Esophagus squamous epithelium (tissue), 5 donors: Measurements from ENCODE around the gene UTP4. TPM values are rescaled to one million over a fixed set of nuclear protein-coding genes. Genes with fewer than 3 reads are reported as not detected.
A peak's percentile ranks its signal among the peaks of the same experiment; 100 is the strongest.

Experiments
- DNase-seq: peaks from one replicate; lab custom pipeline; 2025; lab: John Stamatoyannopoulos, UW
- H3K27ac ChIP-seq, 4 donors: fragments of 200-600 bp; sonication (generic); one replicate each; pipeline ENCODE4 v1.5.1; 2016 to 2019; ENCODE audit warnings: mild to moderate bottlenecking in 1 of 4
- H3K27me3 ChIP-seq, 4 donors: fragments of 200-600 bp; sonication (generic); 1 replicate in 3 of 4; 2 replicates in 1 of 4; pipeline versions ENCODE4 v1.5.1 to v1.6.0; 2017 to 2021; ENCODE audit warnings: antibody characterized with exemption in 1 of 4
- H3K36me3 ChIP-seq, 3 donors: fragments of 200-600 bp; sonication (generic); one replicate each; pipeline ENCODE4 v1.5.1; 2016 to 2019
- H3K4me1 ChIP-seq, 3 donors: fragments of 200-600 bp; sonication (generic); one replicate each; pipeline ENCODE4 v1.5.1; 2017 to 2019
- H3K4me3 ChIP-seq, 4 donors: fragments of 200-600 bp; sonication (generic); 1 replicate in 3 of 4; 2 replicates in 1 of 4; pipeline ENCODE4 v1.5.1; 2016 to 2019; ENCODE audit warnings: mild to moderate bottlenecking in 2 of 4, moderate library complexity in 1 of 4
- H3K9me3 ChIP-seq, 3 donors: fragments of 200-600 bp; sonication (generic); one replicate each; pipeline ENCODE4 v1.5.1; 2016 to 2019
- CTCF ChIP-seq, 6 experiments: fragments of 450-650 bp in 4 of 6; fragments of 200-600 bp in 2 of 6; sonication (generic) in 2 of 6; IDR thresholded peaks; one replicate each; pipeline ENCODE4 v1.5.1; 2016 to 2019; ENCODE audit warnings: antibody characterized with exemption in 6 of 6, mild to moderate bottlenecking in 4 of 6, moderate library complexity in 4 of 6
- POLR2A ChIP-seq, 4 donors: fragments of 450-650 bp; IDR thresholded peaks; one replicate each; pipeline ENCODE4 v1.6.1; 2017; ENCODE audit warnings: antibody characterized with exemption in 4 of 4, mild to moderate bottlenecking in 4 of 4, moderate library complexity in 3 of 4
- WGBS, 2 donors: methylation state at CpG; one replicate each; pipeline ENCODE4 v1.1.5; 2018; 5-methylcytosine and 5-hydroxymethylcytosine counted together
- intact Hi-C: fragments of 100-400 bp; cut with DNase I; formaldehyde crosslinking; loops from one replicate; pipeline ENCODE4 v1.15.0; 2022
- total RNA-seq, 4 donors: library from RNA; depleted of rRNA; stranded (reverse); fragments of >200 nt; gene quantifications; one replicate each; pipeline ENCODE4 v1.1.0, GENCODE V29; 2016
- donor health status: DM: yes; HTN: yes; CAD: no.

UTP4 gene
- total RNA-seq, 4 donors from 2014 or later: 18.3 to 42.2 (median 28.6) TPM

DNA sequence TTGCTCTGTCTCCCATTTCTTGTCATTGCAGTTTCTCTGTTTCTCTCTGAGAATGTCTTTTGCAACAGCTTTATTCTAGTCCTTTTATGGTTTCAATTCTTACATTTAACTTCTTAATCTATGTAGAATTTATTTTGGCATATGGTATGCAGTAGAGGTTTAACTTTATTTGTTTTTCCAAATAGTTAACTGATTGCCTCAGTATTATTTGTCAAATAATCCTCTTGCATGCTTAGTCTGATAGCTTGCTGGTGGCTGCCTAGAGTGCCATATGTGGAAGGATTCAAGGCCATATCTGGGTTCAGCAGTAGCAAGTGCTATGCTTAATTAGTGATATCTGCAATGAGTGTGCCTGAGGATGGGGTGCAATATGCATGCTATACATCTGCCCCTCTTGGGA lies 61.4 kb downstream of the UTP4 start:
- H3K4me3 ChIP-seq: no peak overlapping the region
- H3K4me1 ChIP-seq: peaks cover 0 to 94% (median 32%) of the 10 kb centered on the region in 3 donors
- TF ChIP-seq POLR2A (IDR thresholded peaks at IDR 0.05) (no peak), CTCF (IDR thresholded peaks at IDR 0.05) (no peak)
- no peaks in the 10 kb centered on the region for H3K9me3 ChIP-seq
- H3K36me3 ChIP-seq: no peaks in the 10 kb centered on the region
- H3K27me3 ChIP-seq: no peaks in the 10 kb centered on the region
- no peak for DNase-seq
- H3K27ac ChIP-seq: peak overlapping the region in 3 of 4 donors; percentile 16 to 31 (median 19)
- intact Hi-C loops: no loop called here

- no peaks in the 10 kb centered on the region for H3K36me3 ChIP-seq
- no peaks in the 10 kb centered on the region for H3K27me3 ChIP-seq
- H3K4me3 ChIP-seq: no peak overlapping the region
- peak overlapping the region in 1 of 4 donors; percentile 21 for H3K27ac ChIP-seq
- no peak for DNase-seq
- no peaks in the 10 kb centered on the region for H3K9me3 ChIP-seq
- no peak for TF ChIP-seq POLR2A (IDR thresholded peaks at IDR 0.05)
- TF ChIP-seq CTCF (IDR thresholded peaks at IDR 0.05): no peak
- intact Hi-C loops: no loop called here
- peaks cover 0 to 94% (median 31%) of the 10 kb centered on the region in 3 donors for H3K4me1 ChIP-seq
Observed at GRCh38 chr16:69194488-69194887, 62.0 kb downstream of the UTP4 start.

- WGBS, 2 donors: 67 to 70% methylated on average over 4 of the region's 4 CpGs
- Histone ChIP-seq H3K9me3 (no peaks in the 10 kb centered on the region), H3K4me3 (no peak overlapping the region), H3K4me1 (peaks cover 0 to 94% (median 26%) of the 10 kb centered on the region in 3 donors), H3K36me3 (no peaks in the 10 kb centered on the region), H3K27me3 (no peaks in the 10 kb centered on the region), H3K27ac (no peak overlapping the region)
- no peak for DNase-seq
- intact Hi-C loops: no loop called here
- TF ChIP-seq CTCF (IDR thresholded peaks at IDR 0.05) (no peak), POLR2A (IDR thresholded peaks at IDR 0.05) (no peak)
Observed at GRCh38 chr16:69195369-69196029, 63.0 kb downstream of the UTP4 start.

GRCh38 chr16:69197573-69197972 lies 65.1 kb downstream of the UTP4 start:
- Histone ChIP-seq H3K4me1 (peaks cover 2 to 96% (median 34%) of the 10 kb centered on the region in 3 donors), H3K27me3 (no peaks in the 10 kb centered on the region), H3K9me3 (no peaks in the 10 kb centered on the region), H3K36me3 (no peaks in the 10 kb centered on the region), H3K27ac (no peak overlapping the region), H3K4me3 (no peak overlapping the region)
- intact Hi-C loops: no loop called here
- no peak for DNase-seq
- TF ChIP-seq CTCF (IDR thresholded peaks at IDR 0.05) (no peak), POLR2A (IDR thresholded peaks at IDR 0.05) (no peak)

DNA sequence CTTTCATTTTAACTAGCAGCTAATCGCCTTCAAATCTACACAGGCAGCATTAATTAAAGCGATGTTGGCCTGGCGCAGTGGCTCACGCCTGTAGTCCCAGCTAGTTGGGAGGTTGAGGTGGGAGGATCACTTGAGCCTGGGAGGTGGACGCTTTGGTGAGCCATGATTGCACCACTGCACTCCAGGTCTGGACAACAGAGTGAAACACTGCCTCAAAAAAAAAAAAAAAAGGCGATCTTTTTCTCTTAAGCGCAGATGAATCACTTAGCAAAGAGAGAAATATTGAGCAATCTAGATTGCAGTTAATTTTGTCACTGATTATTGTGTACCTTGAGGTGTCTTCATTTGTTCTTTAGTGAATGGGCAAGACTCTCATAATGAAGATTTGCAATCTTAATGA lies 66.9 kb downstream of the UTP4 start:
- peak overlapping the region in 1 of 4 donors; percentile 25 for H3K4me3 ChIP-seq
- WGBS, 2 donors: 47 to 56% methylated on average over 7 of the region's 7 CpGs
- intact Hi-C loops: no loop called here
- TF ChIP-seq POLR2A (IDR thresholded peaks at IDR 0.05) (no peak), CTCF (IDR thresholded peaks at IDR 0.05) (no peak)
- no peaks in the 10 kb centered on the region for H3K36me3 ChIP-seq
- DNase-seq: no peak
- H3K27me3 ChIP-seq: no peaks in the 10 kb centered on the region
- H3K9me3 ChIP-seq: no peaks in the 10 kb centered on the region
- H3K27ac ChIP-seq: peak overlapping the region; percentile 12 to 67 (median 53)
- H3K4me1 ChIP-seq: peaks cover 11 to 97% (median 35%) of the 10 kb centered on the region in 3 donors
